T-helper 2 cell treated with Interferon-gamma antibody and Interleukin-4, amounts not matched to agents 5 μg/mL and 100 μg/mL, for 36 hours (primary cell): ENCODE results near the gene POLR1G.

Source experiments
- DNase-seq: peaks from one replicate; pipeline ENCODE4 v3.0.0; 2021; ENCODE audit warnings: low spot score
- H3K27ac Mint-ChIP-seq: one replicate; pipeline ENCODE4 v1.8.0; 2021; ENCODE audit warnings: mild to moderate bottlenecking, mixed read lengths
- H3K27me3 Mint-ChIP-seq: one replicate; pipeline ENCODE4 v1.8.0; 2021; ENCODE audit warnings: low read depth, mixed read lengths
- H3K36me3 Mint-ChIP-seq: one replicate; pipeline ENCODE4 v1.8.0; 2021; ENCODE audit warnings: low read depth, mixed read lengths
- H3K4me1 Mint-ChIP-seq: one replicate; pipeline ENCODE4 v1.8.0; 2021; ENCODE audit warnings: low read depth, mixed read lengths
- H3K4me3 Mint-ChIP-seq: one replicate; pipeline ENCODE4 v1.8.0; 2022; ENCODE audit warnings: mild to moderate bottlenecking, moderate library complexity, mixed read lengths
- H3K9me3 Mint-ChIP-seq: one replicate; pipeline ENCODE4 v1.8.0; 2021; ENCODE audit warnings: mixed read lengths

The POLR1G gene

DNA sequence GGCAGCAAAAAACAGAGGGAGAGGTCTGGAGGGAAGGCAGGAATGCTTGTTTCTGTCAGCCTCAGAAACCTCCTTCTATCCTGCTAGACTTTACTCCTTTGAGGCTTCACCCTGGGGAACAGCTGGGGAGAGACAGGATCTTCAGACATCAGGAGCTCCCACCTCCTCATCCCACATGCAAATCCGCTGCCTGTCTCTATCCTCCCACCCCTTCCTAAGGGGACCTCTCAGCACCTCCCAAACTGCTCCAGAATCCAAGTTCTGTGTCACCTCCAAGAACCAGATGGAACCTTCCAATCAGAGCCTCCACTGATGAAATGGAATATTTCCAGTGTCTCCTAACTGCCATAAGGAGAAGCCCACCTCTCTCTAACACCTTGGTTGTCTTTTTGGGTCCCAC lies 26.3 kb upstream of the POLR1G start:
- no peaks in the 10 kb centered on the region for H3K9me3 Mint-ChIP-seq
- no peak overlapping the region for H3K27ac Mint-ChIP-seq
- no peak for DNase-seq
- H3K36me3 Mint-ChIP-seq = no peaks in the 10 kb centered on the region
- no peaks in the 10 kb centered on the region for H3K4me1 Mint-ChIP-seq
- H3K4me3 Mint-ChIP-seq = no peak overlapping the region
- H3K27me3 Mint-ChIP-seq = peaks cover 4% of the 10 kb centered on the region

DNA sequence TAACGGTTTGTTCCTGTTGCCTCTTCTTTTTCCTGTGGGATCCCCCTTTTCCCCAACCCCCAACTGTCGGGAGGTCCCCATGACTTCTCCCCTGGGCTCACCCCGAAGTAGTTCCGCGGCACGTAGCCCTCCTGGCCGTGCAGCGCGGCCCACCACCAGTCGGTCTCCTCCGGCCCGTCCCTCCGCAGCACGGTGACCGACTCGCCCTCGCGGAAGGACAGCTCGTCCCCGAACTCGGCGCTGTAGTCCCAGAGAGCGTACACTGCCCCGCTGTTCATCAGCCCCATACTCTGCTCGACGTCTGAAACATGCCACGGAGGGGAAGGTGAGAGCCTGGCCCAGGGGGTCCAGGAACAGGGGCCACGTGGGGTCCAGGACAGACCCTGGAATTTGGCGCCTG lies 24.0 kb upstream of the POLR1G start:
- Mint-ChIP-seq H3K4me3 (no peak overlapping the region), H3K36me3 (no peaks in the 10 kb centered on the region), H3K27ac (no peak overlapping the region)

DNA sequence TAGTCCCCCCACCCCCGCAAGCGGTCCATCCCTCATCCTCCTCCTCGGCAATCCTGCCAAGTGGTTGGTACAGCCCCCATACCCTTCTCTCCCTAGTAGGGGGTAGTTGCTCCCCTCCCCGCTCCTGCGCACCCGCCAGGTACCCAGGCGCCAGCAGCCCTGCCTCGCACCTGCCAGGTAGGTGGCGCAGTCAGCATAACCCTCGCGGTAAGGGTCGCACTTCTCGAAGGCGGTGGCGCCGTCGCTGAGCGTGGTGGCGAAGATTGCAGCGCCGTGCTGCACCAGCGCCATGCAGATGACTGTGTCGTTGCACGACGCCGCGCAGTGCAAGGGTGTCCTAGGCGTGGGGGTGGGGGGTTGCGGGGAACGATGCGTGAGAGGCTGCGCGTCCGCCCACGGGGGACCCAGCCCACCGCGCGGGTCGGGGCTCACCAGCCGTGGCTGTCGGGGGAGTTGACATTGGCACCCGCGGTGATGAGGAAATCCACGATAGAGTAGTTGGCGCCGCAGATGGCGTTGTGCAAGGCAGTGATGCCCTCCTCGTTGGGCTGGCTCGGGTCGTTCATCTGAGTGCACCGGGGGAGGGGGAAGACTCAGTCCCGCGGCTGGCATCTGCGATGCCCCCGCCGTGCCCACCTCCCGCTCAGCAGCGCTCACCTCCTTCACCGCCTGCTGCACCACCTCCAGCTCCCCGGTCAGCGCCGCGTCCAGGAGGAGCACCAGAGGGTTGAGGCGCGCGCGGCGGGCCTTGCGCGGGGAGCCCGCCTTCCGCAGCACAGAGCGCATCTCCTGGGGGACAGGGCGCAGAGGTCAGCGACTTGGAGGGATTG lies 20.8 kb upstream of the POLR1G start:
- H3K4me3 Mint-ChIP-seq = no peak overlapping the region
- DNase-seq = no peak
- H3K27me3 Mint-ChIP-seq = peaks cover 24% of the 10 kb centered on the region
- H3K36me3 Mint-ChIP-seq = no peaks in the 10 kb centered on the region
- H3K27ac Mint-ChIP-seq = no peak overlapping the region
- H3K4me1 Mint-ChIP-seq = no peaks in the 10 kb centered on the region
- H3K9me3 Mint-ChIP-seq = no peaks in the 10 kb centered on the region

More for the DNA sequence above, 24.0 kb upstream of the POLR1G start:
- H3K4me1 Mint-ChIP-seq = no peaks in the 10 kb centered on the region
- no peaks in the 10 kb centered on the region for H3K9me3 Mint-ChIP-seq
- no peak for DNase-seq
- peaks cover 21% of the 10 kb centered on the region for H3K27me3 Mint-ChIP-seq

DNA sequence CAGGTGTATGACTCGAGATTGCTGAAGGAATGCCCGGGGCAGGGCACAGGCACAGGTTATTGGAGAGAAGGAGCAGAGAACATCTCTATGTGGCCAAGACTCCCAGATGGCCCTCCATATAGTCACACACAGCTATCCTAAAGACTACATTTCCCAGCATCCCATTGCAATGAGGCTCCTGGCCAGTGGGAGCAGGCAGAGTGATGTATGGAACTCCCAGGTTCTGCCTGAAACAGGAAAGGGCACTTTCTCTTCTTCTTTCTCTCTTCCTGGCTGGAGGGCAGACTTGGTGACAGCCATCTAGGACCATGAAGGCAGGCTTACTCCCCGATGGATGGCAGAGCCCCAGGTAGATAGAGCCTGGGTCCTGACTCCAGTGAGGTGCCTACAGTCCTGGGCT lies 15.1 kb upstream of the POLR1G start:
- Mint-ChIP-seq H3K27ac (no peak overlapping the region), H3K9me3 (no peaks in the 10 kb centered on the region), H3K27me3 (peaks cover 10% of the 10 kb centered on the region), H3K36me3 (peaks cover 2% of the 10 kb centered on the region), H3K4me1 (peaks cover 1% of the 10 kb centered on the region), H3K4me3 (no peak overlapping the region)
- no peak for DNase-seq

DNA sequence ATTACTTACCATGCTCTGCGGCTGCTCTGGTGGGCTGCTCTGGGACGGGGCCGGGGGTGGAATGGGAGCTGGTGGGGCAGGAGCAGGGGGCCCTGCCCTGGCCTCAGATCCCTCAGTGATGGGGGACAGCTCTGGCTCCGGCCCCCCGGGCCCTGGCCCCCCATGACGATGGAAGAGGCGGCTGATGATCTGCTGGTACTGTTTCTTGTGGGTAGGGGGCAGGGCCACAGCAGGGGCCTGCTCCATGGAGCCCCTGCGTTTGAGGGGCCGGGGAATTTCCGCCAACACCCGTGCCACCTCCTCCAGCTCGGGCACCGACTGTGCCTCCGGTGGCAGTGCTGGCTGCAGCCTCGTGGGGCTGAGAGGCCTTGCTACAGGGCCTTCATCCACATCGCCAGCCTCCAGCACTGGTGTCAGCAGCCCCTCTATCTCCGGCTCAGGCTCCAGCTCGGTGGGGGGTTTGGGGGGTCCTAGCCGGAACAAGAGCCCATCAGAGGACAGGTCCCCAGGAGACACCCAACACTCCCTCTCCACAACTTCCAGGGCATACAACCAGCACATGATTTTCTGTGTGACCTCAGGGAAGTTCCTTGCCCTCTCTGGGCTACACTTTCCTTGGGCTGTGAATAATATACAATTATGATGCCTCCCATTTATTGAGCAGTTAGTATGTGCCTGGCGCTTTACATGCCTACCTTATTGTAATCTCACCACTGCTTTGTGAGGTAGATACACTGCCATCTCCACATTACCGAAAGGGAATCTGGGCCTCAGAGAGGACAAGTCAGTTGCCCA lies 14.4 kb upstream of the POLR1G start:
- no peak overlapping the region for H3K4me3 Mint-ChIP-seq
- no peaks in the 10 kb centered on the region for H3K9me3 Mint-ChIP-seq
- H3K4me1 Mint-ChIP-seq = peaks cover 1% of the 10 kb centered on the region
- peaks cover 7% of the 10 kb centered on the region for H3K27me3 Mint-ChIP-seq
- no peak for DNase-seq
- peaks cover 4% of the 10 kb centered on the region for H3K36me3 Mint-ChIP-seq
- no peak overlapping the region for H3K27ac Mint-ChIP-seq

DNA sequence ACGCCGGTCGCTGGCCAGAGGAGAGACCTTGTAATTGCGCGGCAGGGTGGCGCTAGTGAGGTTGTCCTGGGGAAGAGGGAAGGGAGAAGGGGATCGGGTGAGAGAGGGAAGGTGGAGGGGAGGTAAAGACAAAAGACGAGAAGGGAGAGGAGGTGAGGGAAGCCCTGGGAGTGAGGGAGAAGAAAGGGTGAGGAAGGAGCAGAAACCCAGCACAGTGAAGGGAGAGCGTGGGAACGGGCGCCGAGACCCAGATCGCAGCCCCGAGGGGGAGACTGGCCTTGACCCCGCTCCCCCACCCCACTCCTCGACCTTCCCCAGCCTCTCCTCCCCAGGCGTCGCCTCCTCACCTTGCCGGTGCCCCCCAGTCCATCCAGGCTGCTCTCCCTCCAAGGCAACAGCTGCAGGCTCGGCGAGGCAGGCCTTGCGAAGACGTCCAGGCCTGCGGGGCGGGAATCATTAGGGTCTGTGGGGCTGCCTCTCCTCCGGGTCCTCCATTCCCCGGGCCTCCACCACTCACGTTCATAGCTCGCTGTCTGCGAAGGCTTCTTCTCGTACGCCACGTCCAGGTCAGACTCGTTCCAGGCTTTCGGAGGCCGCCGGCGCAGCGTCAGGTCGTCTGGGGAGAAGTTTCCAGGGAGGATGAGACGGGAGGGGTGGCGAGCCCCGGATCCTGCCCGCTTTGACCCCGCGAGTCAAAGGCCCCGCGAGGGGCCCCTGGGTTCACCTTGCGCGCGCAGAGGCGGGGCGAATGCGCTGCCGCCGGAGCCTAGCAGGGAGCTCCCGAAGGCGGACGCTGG lies 10.4 kb upstream of the POLR1G start:
- Mint-ChIP-seq H3K4me1 (peaks cover 7% of the 10 kb centered on the region), H3K9me3 (no peaks in the 10 kb centered on the region), H3K4me3 (no peak overlapping the region), H3K27ac (no peak overlapping the region), H3K27me3 (peaks cover 14% of the 10 kb centered on the region), H3K36me3 (peaks cover 8% of the 10 kb centered on the region)
- no peak for DNase-seq

GRCh38 chr19:45400192-45400591 lies 6.3 kb upstream of the POLR1G start:
- peaks cover 29% of the 10 kb centered on the region for H3K4me1 Mint-ChIP-seq
- no peak overlapping the region for H3K4me3 Mint-ChIP-seq
- no peaks in the 10 kb centered on the region for H3K9me3 Mint-ChIP-seq
- H3K27me3 Mint-ChIP-seq = peaks cover 33% of the 10 kb centered on the region
- no peak for DNase-seq
- no peak overlapping the region for H3K27ac Mint-ChIP-seq
- peaks cover 8% of the 10 kb centered on the region for H3K36me3 Mint-ChIP-seq

- H3K27me3 Mint-ChIP-seq = peaks cover 32% of the 10 kb centered on the region
- H3K4me1 Mint-ChIP-seq = peaks cover 38% of the 10 kb centered on the region
- H3K36me3 Mint-ChIP-seq = peaks cover 6% of the 10 kb centered on the region
- H3K27ac Mint-ChIP-seq = no peak overlapping the region
- no peak overlapping the region for H3K4me3 Mint-ChIP-seq
- H3K9me3 Mint-ChIP-seq = no peaks in the 10 kb centered on the region
- no peak for DNase-seq
Measured at GRCh38 chr19:45401815-45402214, 4.6 kb upstream of the POLR1G start.

DNA sequence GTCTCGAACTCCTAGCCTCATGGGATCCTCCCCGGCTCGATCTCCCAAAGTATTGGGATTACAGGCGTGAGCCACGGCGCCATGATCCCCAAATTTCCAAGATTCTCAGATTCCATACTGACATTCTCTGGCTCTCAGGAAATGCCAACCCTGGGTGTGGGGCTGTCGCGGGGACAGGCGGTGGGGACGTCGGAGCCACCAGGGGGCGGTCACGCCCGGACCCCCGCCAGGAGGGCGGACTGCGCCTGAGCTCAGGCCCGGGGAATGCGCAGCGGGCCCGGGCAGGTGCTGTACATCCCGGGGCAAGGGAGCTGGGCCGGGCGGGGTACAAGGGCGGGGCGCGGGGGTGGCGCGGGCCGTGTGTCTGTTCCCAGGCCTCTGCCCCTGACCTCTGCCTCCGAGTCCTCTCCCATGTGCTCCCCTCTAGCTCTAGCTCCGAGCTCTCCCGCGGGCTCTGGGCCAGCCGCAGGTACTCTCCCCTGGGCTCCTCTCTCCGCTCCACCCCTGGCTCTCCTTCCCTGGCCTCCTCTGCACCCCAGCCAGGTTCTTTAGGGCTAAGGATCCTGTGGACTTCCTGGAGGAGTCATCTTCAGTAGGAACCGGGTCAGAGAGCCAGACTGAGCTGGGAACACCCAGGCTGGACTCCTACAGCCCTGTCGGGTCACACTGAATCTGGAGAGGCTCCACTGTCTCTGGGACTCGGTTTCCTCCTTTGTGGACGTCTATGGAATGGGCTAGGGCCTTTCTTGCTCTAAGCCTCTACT lies 4.0 kb upstream of the POLR1G start:
- no peak for DNase-seq
- Mint-ChIP-seq H3K27ac (no peak overlapping the region), H3K9me3 (no peaks in the 10 kb centered on the region), H3K27me3 (peaks cover 26% of the 10 kb centered on the region), H3K36me3 (peaks cover 2% of the 10 kb centered on the region), H3K4me3 (no peak overlapping the region), H3K4me1 (peaks cover 39% of the 10 kb centered on the region)

DNA sequence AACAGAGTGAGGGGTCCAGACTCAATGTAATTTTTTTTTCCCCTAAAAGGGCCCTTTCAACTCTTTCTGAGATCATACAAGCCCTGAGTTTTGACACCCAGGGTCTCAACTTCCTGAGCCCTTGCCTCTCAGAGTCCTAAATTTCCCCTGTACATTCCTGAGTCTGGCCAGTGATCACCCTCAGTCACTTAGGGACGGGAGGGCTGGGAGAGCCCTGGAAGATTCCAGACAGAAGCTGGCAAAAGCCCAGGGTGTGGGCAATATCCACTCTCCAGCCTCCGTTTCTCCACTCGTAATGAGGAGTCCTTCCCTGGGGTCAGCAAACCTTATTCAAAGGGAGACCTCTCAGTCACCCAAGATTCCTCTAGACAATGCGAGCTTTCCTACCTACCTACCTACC lies 3.2 kb upstream of the POLR1G start:
- H3K36me3 Mint-ChIP-seq = peaks cover 3% of the 10 kb centered on the region
- no peak overlapping the region for H3K4me3 Mint-ChIP-seq
- peaks cover 42% of the 10 kb centered on the region for H3K4me1 Mint-ChIP-seq
- H3K9me3 Mint-ChIP-seq = no peaks in the 10 kb centered on the region
- no peak for DNase-seq
- H3K27ac Mint-ChIP-seq = no peak overlapping the region
- peaks cover 23% of the 10 kb centered on the region for H3K27me3 Mint-ChIP-seq

GRCh38 chr19:45403781-45404556 lies 2.5 kb upstream of the POLR1G start:
- peaks cover 7% of the 10 kb centered on the region for H3K36me3 Mint-ChIP-seq
- no peaks in the 10 kb centered on the region for H3K9me3 Mint-ChIP-seq
- DNase-seq = peak; percentile 60
- H3K4me1 Mint-ChIP-seq = peaks cover 39% of the 10 kb centered on the region
- H3K27ac Mint-ChIP-seq = peak overlapping the region; percentile 74
- H3K4me3 Mint-ChIP-seq = peak overlapping the region; percentile 91
- peaks cover 18% of the 10 kb centered on the region for H3K27me3 Mint-ChIP-seq

- peak; percentile 74 for DNase-seq
- Mint-ChIP-seq H3K27me3 (peaks cover 18% of the 10 kb centered on the region), H3K27ac (peak within 1 kb of the TSS; percentile 90), H3K9me3 (no peaks in the 10 kb centered on the region), H3K4me3 (peak within 1 kb of the TSS; percentile 91), H3K36me3 (peaks cover 10% of the 10 kb centered on the region), H3K4me1 (peaks cover 39% of the 10 kb centered on the region)
Measured at GRCh38 chr19:45404557-45405434, 1.6 kb upstream of the POLR1G start, which contains the start of gene PPP1R13L. Gene PPP1R13L (minus strand): TSS chr19:45405069. CDS start chr19:45398318, 6,751 bp downstream.
